ENCODE measurements around the gene HDX.

GRCh38 chrX:84320614-84321013 lies 181.6 kb downstream of the HDX start:
- TF ChIP-seq, protein P1, sequence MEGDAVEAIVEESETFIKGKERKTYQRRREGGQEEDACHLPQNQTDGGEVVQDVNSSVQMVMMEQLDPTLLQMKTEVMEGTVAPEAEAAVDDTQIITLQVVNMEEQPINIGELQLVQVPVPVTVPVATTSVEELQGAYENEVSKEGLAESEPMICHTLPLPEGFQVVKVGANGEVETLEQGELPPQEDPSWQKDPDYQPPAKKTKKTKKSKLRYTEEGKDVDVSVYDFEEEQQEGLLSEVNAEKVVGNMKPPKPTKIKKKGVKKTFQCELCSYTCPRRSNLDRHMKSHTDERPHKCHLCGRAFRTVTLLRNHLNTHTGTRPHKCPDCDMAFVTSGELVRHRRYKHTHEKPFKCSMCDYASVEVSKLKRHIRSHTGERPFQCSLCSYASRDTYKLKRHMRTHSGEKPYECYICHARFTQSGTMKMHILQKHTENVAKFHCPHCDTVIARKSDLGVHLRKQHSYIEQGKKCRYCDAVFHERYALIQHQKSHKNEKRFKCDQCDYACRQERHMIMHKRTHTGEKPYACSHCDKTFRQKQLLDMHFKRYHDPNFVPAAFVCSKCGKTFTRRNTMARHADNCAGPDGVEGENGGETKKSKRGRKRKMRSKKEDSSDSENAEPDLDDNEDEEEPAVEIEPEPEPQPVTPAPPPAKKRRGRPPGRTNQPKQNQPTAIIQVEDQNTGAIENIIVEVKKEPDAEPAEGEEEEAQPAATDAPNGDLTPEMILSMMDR (IDR thresholded peaks at IDR 0.05), result no peak
- no peak for TF ChIP-seq POLR2A (IDR thresholded peaks at IDR 0.05)

All from thyroid gland (tissue), 4 donors.